HG03342 (cell line): ENCODE measurements around the gene SLC4A9.

Source experiments
- ATAC-seq: cut with Tn5 transposase; IDR thresholded peaks from one replicate; pipeline ENCODE4 v1.9.1; 2021; ENCODE audit warnings: mild to moderate bottlenecking, moderate library complexity; ENCODE audit not compliant: unreplicated experiment

SLC4A9 gene

GRCh38 chr5:140360681-140361479 is 886 bp downstream of the SLC4A9 start:
- no peak for ATAC-seq

- no peak for ATAC-seq
These were observed 1.9 kb downstream of the SLC4A9 start for GRCh38 chr5:140361901-140362300.

GRCh38 chr5:140362311-140362710 is 2.3 kb downstream of the SLC4A9 start:
- ATAC-seq, result no peak

GRCh38 chr5:140362875-140363630 is 3.1 kb downstream of the SLC4A9 start:
- peak; percentile 93 for ATAC-seq

GRCh38 chr5:140363631-140364471 is 3.9 kb downstream of the SLC4A9 start:
- ATAC-seq, result no peak

GRCh38 chr5:140364472-140364765 is 4.4 kb downstream of the SLC4A9 start:
- ATAC-seq, result no peak

GRCh38 chr5:140365282-140365681 is 5.3 kb downstream of the SLC4A9 start:
- no peak for ATAC-seq

- ATAC-seq, result no peak
These were observed 5.9 kb downstream of the SLC4A9 start for GRCh38 chr5:140365941-140366340.

- ATAC-seq, result no peak
These were observed 6.7 kb downstream of the SLC4A9 start for GRCh38 chr5:140366589-140367255.

- no peak for ATAC-seq
These were observed 7.4 kb downstream of the SLC4A9 start for GRCh38 chr5:140367256-140368013.

GRCh38 chr5:140371356-140372151 is 11.6 kb downstream of the SLC4A9 start:
- ATAC-seq, result no peak

- ATAC-seq, result no peak
These were observed 13.0 kb downstream of the SLC4A9 start for GRCh38 chr5:140372971-140373487.

GRCh38 chr5:140381351-140381750 is 21.4 kb downstream of the SLC4A9 start:
- no peak for ATAC-seq

- no peak for ATAC-seq
These were observed 22.0 kb downstream of the SLC4A9 start for GRCh38 chr5:140381972-140382371.

GRCh38 chr5:140382866-140383265 is 22.9 kb downstream of the SLC4A9 start:
- no peak for ATAC-seq

GRCh38 chr5:140383300-140383699 is 23.3 kb downstream of the SLC4A9 start:
- ATAC-seq, result no peak

GRCh38 chr5:140388052-140388451 is 28.1 kb downstream of the SLC4A9 start:
- no peak for ATAC-seq

- no peak for ATAC-seq
These were observed 31.3 kb downstream of the SLC4A9 start for GRCh38 chr5:140391312-140391711.

- no peak for ATAC-seq
These were observed 31.7 kb downstream of the SLC4A9 start for GRCh38 chr5:140391732-140392131.
